GM21381 (cell line): ENCODE results near the gene RAB3GAP2.
"Not testable (repeated sequence)": the region's sequence is repeated elsewhere in the genome, so short reads cannot be mapped to it uniquely, and the experiment has no call there.

Experiments
- ATAC-seq: cut with Tn5 transposase; IDR thresholded peaks from one replicate; pipeline ENCODE4 v1.9.1; 2021; ENCODE audit warnings: mild to moderate bottlenecking, moderate library complexity; ENCODE audit not compliant: unreplicated experiment

The RAB3GAP2 gene

GRCh38 chr1:220272047-220272840, at the start of gene RAB3GAP2:
Gene RAB3GAP2 (minus strand): TSS chr1:220272453. CDS start chr1:220272337, 116 bp downstream.
- peak; percentile 97 for ATAC-seq

- no peak for ATAC-seq
These were observed 49.5 kb upstream of the RAB3GAP2 start for GRCh38 chr1:220321758-220322157.

GRCh38 chr1:220320709-220321108, 48.5 kb upstream of the RAB3GAP2 start:
- no peak for ATAC-seq

GRCh38 chr1:220318673-220319072, 46.4 kb upstream of the RAB3GAP2 start:
- no peak for ATAC-seq

- no peak for ATAC-seq
These were observed 44.9 kb upstream of the RAB3GAP2 start for GRCh38 chr1:220317161-220317560.

- no peak for ATAC-seq
These were observed 44.1 kb upstream of the RAB3GAP2 start for GRCh38 chr1:220316305-220316704.

- ATAC-seq = no peak
These were observed 43.0 kb upstream of the RAB3GAP2 start for GRCh38 chr1:220315070-220315839.

GRCh38 chr1:220313576-220313975, 41.3 kb upstream of the RAB3GAP2 start:
- no peak for ATAC-seq

GRCh38 chr1:220310147-220310546, 37.9 kb upstream of the RAB3GAP2 start:
- ATAC-seq = not testable (repeated sequence)

- ATAC-seq = no peak
These were observed 35.4 kb upstream of the RAB3GAP2 start for GRCh38 chr1:220307607-220308006.

GRCh38 chr1:220306339-220306738, 34.1 kb upstream of the RAB3GAP2 start:
- ATAC-seq = no peak

GRCh38 chr1:220303871-220304270, 31.6 kb upstream of the RAB3GAP2 start:
- no peak for ATAC-seq

GRCh38 chr1:220301630-220302029, 29.4 kb upstream of the RAB3GAP2 start:
- no peak for ATAC-seq

- no peak for ATAC-seq
These were observed 28.3 kb upstream of the RAB3GAP2 start for GRCh38 chr1:220300442-220301121.

- no peak for ATAC-seq
These were observed 27.1 kb upstream of the RAB3GAP2 start for GRCh38 chr1:220299337-220299736.

GRCh38 chr1:220298470-220299205, 26.4 kb upstream of the RAB3GAP2 start:
- ATAC-seq = no peak

- ATAC-seq = no peak
These were observed 24.7 kb upstream of the RAB3GAP2 start for GRCh38 chr1:220296981-220297380.

GRCh38 chr1:220294846-220295301, 22.6 kb upstream of the RAB3GAP2 start:
- ATAC-seq = no peak

GRCh38 chr1:220291580-220291979, 19.3 kb upstream of the RAB3GAP2 start:
- ATAC-seq = no peak

- ATAC-seq = no peak
These were observed 18.0 kb upstream of the RAB3GAP2 start for GRCh38 chr1:220290140-220290761.
